ENCODE results near the gene ANKUB1. TPM values are rescaled to one million over a fixed set of nuclear protein-coding genes. Genes with fewer than 3 reads are reported as not detected.
"Not testable (repeated sequence)": the region's sequence is repeated elsewhere in the genome, so short reads cannot be mapped to it uniquely, and the experiment has no call there.

The ANKUB1 gene
- not detected for total RNA-seq

GRCh38 chr3:149792452-149793270 is at the start of gene ANKUB1:
Gene ANKUB1 (minus strand): TSS chr3:149792554. CDS start chr3:149792366, 188 bp downstream.
- no peaks in the 10 kb centered on the region for H3K27me3 ChIP-seq (replicated peaks; ENCODE audit: insufficient read depth)
- no peaks in the 10 kb centered on the region for H3K4me1 ChIP-seq (replicated peaks)
- TF ChIP-seq CTCF (IDR thresholded peaks at IDR 0.05) (no peak), POLR2A (IDR thresholded peaks at IDR 0.05) (no peak), POLR2AphosphoS5 (IDR thresholded peaks at IDR 0.05) (no peak)
- intact Hi-C loops (cut with DNase I) = no loop called here
- no peak within 1 kb of the TSS for H3K4me3 ChIP-seq
- WGBS = 55% methylated on average over 4 of the region's 4 CpGs
- H3K36me3 ChIP-seq = no peaks in the 10 kb centered on the region
- DNase-seq (ENCODE audit: low spot score) = no peak
- no peak within 1 kb of the TSS for H3K27ac ChIP-seq
- H3K9me3 ChIP-seq = no peaks in the 10 kb centered on the region

GRCh38 chr3:149839896-149840295 is 47.5 kb upstream of the ANKUB1 start:
- Histone ChIP-seq H3K27me3 (replicated peaks; ENCODE audit: insufficient read depth) (no peaks in the 10 kb centered on the region), H3K9me3 (no peaks in the 10 kb centered on the region), H3K4me1 (replicated peaks) (no peaks in the 10 kb centered on the region), H3K4me3 (no peak overlapping the region), H3K36me3 (no peaks in the 10 kb centered on the region), H3K27ac (no peak overlapping the region)
- no peak for DNase-seq (ENCODE audit: low spot score)
- intact Hi-C loops (cut with DNase I) = no loop called here
- no peak for TF ChIP-seq POLR2AphosphoS5 (IDR thresholded peaks at IDR 0.05)
- TF ChIP-seq POLR2A (IDR thresholded peaks at IDR 0.05) = no peak
- no peak for TF ChIP-seq CTCF (IDR thresholded peaks at IDR 0.05)
- 78% methylated on average over 3 of the region's 3 CpGs for WGBS

GRCh38 chr3:149839469-149839868 is 47.1 kb upstream of the ANKUB1 start:
- H3K4me1 ChIP-seq (replicated peaks); H3K4me3 ChIP-seq; H3K27ac ChIP-seq; H3K27me3 ChIP-seq (replicated peaks; ENCODE audit: insufficient read depth); H3K36me3 ChIP-seq; H3K9me3 ChIP-seq; DNase-seq (ENCODE audit: low spot score); intact Hi-C loops (cut with DNase I): not testable (repeated sequence)
- WGBS = 78% methylated on average over 3 of the region's 3 CpGs

- H3K27ac ChIP-seq; H3K36me3 ChIP-seq; DNase-seq (ENCODE audit: low spot score); intact Hi-C loops (cut with DNase I); H3K4me3 ChIP-seq; H3K9me3 ChIP-seq; H3K4me1 ChIP-seq (replicated peaks); H3K27me3 ChIP-seq (replicated peaks; ENCODE audit: insufficient read depth): not testable (repeated sequence)
- WGBS = 93% methylated on average over 3 of the region's 3 CpGs
Measured at GRCh38 chr3:149838491-149838890, 46.1 kb upstream of the ANKUB1 start.

GRCh38 chr3:149833241-149833640 is 40.9 kb upstream of the ANKUB1 start:
- Histone ChIP-seq H3K9me3 (no peaks in the 10 kb centered on the region), H3K27ac (no peak overlapping the region), H3K4me1 (replicated peaks) (no peaks in the 10 kb centered on the region), H3K36me3 (no peaks in the 10 kb centered on the region), H3K27me3 (replicated peaks; ENCODE audit: insufficient read depth) (no peaks in the 10 kb centered on the region), H3K4me3 (no peak overlapping the region)
- DNase-seq (ENCODE audit: low spot score) = no peak
- WGBS = 100% methylated on average over 2 of the region's 2 CpGs
- intact Hi-C loops (cut with DNase I) = no loop called here
- no peak for TF ChIP-seq POLR2A (IDR thresholded peaks at IDR 0.05)
- no peak for TF ChIP-seq CTCF (IDR thresholded peaks at IDR 0.05)
- TF ChIP-seq POLR2AphosphoS5 (IDR thresholded peaks at IDR 0.05) = no peak

- Histone ChIP-seq H3K36me3 (no peaks in the 10 kb centered on the region), H3K27me3 (replicated peaks; ENCODE audit: insufficient read depth) (no peaks in the 10 kb centered on the region), H3K27ac (no peak overlapping the region), H3K9me3 (no peaks in the 10 kb centered on the region), H3K4me1 (replicated peaks) (no peaks in the 10 kb centered on the region), H3K4me3 (no peak overlapping the region)
- WGBS = 94% methylated on average over 1 of the region's 1 CpG
- TF ChIP-seq POLR2A (IDR thresholded peaks at IDR 0.05) (no peak), POLR2AphosphoS5 (IDR thresholded peaks at IDR 0.05) (no peak), CTCF (IDR thresholded peaks at IDR 0.05) (no peak)
- intact Hi-C loops (cut with DNase I) = no loop called here
- DNase-seq (ENCODE audit: low spot score) = no peak
Measured at GRCh38 chr3:149832086-149832485, 39.7 kb upstream of the ANKUB1 start.
